Tibial artery (tissue), 4 donors: ENCODE data around the gene PTGDR2.

Source experiments
- DNase-seq, 2 donors: peaks; one replicate each; pipeline ENCODE4 v3.0.0-alpha.2; 2019
- H3K27ac ChIP-seq, 2 donors: fragments of 200-600 bp; sonication (generic) in 1 of 2; 1 replicate in 1 of 2; 2 replicates in 1 of 2; pipeline ENCODE4 v1.5.1; 2018 to 2019; ENCODE audit warnings: mild to moderate bottlenecking in 1 of 2
- H3K27me3 ChIP-seq, 2 donors: fragments of 200-600 bp; sonication (generic) in 1 of 2; one replicate each; pipeline versions ENCODE4 v1.5.1 to v1.6.0; 2016 to 2019
- H3K36me3 ChIP-seq, 3 donors: fragments of 200-600 bp; sonication (generic) in 2 of 3; one replicate each; pipeline ENCODE4 v1.5.1; 2016 to 2019; ENCODE audit warnings: mild to moderate bottlenecking in 2 of 3
- H3K4me1 ChIP-seq, 4 donors: fragments of 200-600 bp; sonication (generic) in 2 of 4; 1 replicate in 3 of 4; 2 replicates in 1 of 4; pipeline ENCODE4 v1.5.1; 2016 to 2019
- H3K4me3 ChIP-seq, 2 donors: fragments of 200-600 bp; sonication (generic) in 1 of 2; 1 replicate in 1 of 2; 2 replicates in 1 of 2; pipeline ENCODE4 v1.5.1; 2018 to 2019; ENCODE audit warnings: mild to moderate bottlenecking in 2 of 2
- H3K9me3 ChIP-seq, 3 donors: fragments of 200-600 bp; sonication (generic) in 1 of 3; one replicate each; pipeline ENCODE4 v1.5.1; 2016 to 2019
- intact Hi-C: fragments of 100-400 bp; cut with DNase I; formaldehyde crosslinking; loops from one replicate; pipeline ENCODE4 v1.15.0; 2023; ENCODE audit warnings: low total_unique reads
- TF ChIP-seq, protein P1 (sequence below), 2 experiments: fragments of 200-600 bp in 1 of 2; fragments of 450-650 bp in 1 of 2; IDR thresholded peaks; one replicate each; pipeline ENCODE4 v1.5.1; 2017 to 2019; ENCODE audit warnings: antibody characterized with exemption in 2 of 2, mild to moderate bottlenecking in 1 of 2, moderate library complexity in 1 of 2

PTGDR2 gene

GRCh38 chr11:60844045-60844869, 11.5 kb downstream of the PTGDR2 start:
- Histone ChIP-seq H3K9me3 (no peaks in the 10 kb centered on the region), H3K36me3 (peaks cover 4 to 35% (median 22%) of the 10 kb centered on the region in 3 donors), H3K4me3 (peak overlapping the region in 1 of 2 donors; percentile 72), H3K27me3 (no peaks in the 10 kb centered on the region), H3K4me1 (peaks cover 0 to 39% (median 34%) of the 10 kb centered on the region in 4 donors), H3K27ac (no peak overlapping the region)
- intact Hi-C loops, result no loop called here
- DNase-seq, result no peak
- TF ChIP-seq, protein P1, sequence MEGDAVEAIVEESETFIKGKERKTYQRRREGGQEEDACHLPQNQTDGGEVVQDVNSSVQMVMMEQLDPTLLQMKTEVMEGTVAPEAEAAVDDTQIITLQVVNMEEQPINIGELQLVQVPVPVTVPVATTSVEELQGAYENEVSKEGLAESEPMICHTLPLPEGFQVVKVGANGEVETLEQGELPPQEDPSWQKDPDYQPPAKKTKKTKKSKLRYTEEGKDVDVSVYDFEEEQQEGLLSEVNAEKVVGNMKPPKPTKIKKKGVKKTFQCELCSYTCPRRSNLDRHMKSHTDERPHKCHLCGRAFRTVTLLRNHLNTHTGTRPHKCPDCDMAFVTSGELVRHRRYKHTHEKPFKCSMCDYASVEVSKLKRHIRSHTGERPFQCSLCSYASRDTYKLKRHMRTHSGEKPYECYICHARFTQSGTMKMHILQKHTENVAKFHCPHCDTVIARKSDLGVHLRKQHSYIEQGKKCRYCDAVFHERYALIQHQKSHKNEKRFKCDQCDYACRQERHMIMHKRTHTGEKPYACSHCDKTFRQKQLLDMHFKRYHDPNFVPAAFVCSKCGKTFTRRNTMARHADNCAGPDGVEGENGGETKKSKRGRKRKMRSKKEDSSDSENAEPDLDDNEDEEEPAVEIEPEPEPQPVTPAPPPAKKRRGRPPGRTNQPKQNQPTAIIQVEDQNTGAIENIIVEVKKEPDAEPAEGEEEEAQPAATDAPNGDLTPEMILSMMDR (IDR thresholded peaks at IDR 0.05), result no peak

- intact Hi-C loops, result no loop called here
- no peak for DNase-seq
- peak overlapping the region; percentile 72 to 76 for H3K27ac ChIP-seq
- H3K27me3 ChIP-seq, result no peaks in the 10 kb centered on the region
- H3K4me3 ChIP-seq, result peak overlapping the region; percentile 72
- H3K9me3 ChIP-seq, result no peaks in the 10 kb centered on the region
- H3K4me1 ChIP-seq, result peaks cover 0 to 39% (median 34%) of the 10 kb centered on the region in 4 donors
- H3K36me3 ChIP-seq, result peaks cover 0 to 22% (median 8%) of the 10 kb centered on the region in 3 donors
- TF ChIP-seq, protein P1 (IDR thresholded peaks at IDR 0.05), result no peak
These were observed 12.8 kb downstream of the PTGDR2 start for GRCh38 chr11:60842668-60843600.

- Histone ChIP-seq H3K4me3 (peak within 1 kb of the TSS; percentile 72), H3K27me3 (no peaks in the 10 kb centered on the region), H3K36me3 (peaks cover 0 to 13% (median 0%) of the 10 kb centered on the region in 3 donors), H3K9me3 (no peaks in the 10 kb centered on the region), H3K27ac (peak within 1 kb of the TSS; percentile 72 to 76), H3K4me1 (peaks cover 0 to 39% (median 34%) of the 10 kb centered on the region in 4 donors)
- intact Hi-C loops, result no loop called here
- peak; percentile 98 to 99 for DNase-seq
- TF ChIP-seq, protein P1 (IDR thresholded peaks at IDR 0.05), result peak in 1 of 2 experiments; percentile 8
These were observed 13.7 kb downstream of the PTGDR2 start, which contains the start of gene CCDC86 for GRCh38 chr11:60841797-60842667. TSS of gene CCDC86 (plus strand) at chr11:60842113. CDS start at chr11:60842125, 12 bp downstream.

GRCh38 chr11:60840470-60841430, 15.0 kb downstream of the PTGDR2 start:
- TF ChIP-seq, protein P1 (IDR thresholded peaks at IDR 0.05), result no peak
- no peaks in the 10 kb centered on the region for H3K27me3 ChIP-seq
- DNase-seq, result peak in 1 of 2 donors; percentile 46
- intact Hi-C loops, result no loop called here
- peaks cover 0 to 39% (median 34%) of the 10 kb centered on the region in 4 donors for H3K4me1 ChIP-seq
- H3K4me3 ChIP-seq, result peak overlapping the region in 1 of 2 donors; percentile 72
- H3K36me3 ChIP-seq, result peaks cover 0 to 11% (median 0%) of the 10 kb centered on the region in 3 donors
- H3K27ac ChIP-seq, result peak overlapping the region; percentile 72 to 76
- H3K9me3 ChIP-seq, result no peaks in the 10 kb centered on the region
